GM21619 (cell line): Measurements from ENCODE around the gene LPP.

Experiments
- ATAC-seq: cut with Tn5 transposase; IDR thresholded peaks from one replicate; pipeline ENCODE4 v1.9.1; 2021; ENCODE audit not compliant: unreplicated experiment

Gene LPP

DNA sequence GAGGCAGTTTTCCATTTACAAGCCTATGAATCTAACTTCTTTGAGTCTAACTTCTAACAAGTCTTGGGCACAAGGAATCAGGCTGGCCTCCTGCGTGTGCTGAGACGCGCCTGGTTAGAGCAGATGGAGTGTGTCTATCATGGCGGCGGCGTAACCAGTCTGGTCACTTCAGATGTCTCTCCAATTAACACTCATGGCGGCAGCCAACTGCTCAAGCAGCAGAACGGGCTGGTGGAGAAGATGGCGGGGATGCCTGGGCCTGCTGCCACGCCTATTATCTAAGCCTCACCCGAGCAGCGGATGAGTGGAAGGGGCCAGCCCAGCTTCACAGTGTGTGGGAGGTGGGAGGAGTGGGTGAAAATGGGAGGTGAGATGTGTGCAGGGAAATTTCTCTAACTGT, 771.4 kb downstream of the LPP start:
- no peak for ATAC-seq

DNA sequence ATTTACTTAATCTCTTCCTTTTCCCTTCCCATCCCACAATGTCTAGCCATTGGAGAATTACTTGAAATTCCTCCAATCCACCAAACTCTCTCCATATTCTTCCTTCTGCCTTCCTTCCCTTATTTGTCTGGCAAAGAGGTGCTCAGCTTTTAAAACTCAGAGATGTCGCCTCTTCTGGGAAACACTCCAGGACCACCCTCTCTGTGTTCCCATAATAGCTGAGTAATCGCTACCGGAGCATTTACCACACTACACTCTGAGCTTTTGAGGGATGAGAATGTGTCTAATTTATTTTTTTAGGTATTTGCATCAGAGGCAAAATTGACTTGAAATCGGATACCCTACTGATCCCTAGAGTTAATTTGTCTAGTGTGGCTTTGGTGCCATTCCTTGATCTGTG, 772.2 kb downstream of the LPP start:
- ATAC-seq, result no peak

DNA sequence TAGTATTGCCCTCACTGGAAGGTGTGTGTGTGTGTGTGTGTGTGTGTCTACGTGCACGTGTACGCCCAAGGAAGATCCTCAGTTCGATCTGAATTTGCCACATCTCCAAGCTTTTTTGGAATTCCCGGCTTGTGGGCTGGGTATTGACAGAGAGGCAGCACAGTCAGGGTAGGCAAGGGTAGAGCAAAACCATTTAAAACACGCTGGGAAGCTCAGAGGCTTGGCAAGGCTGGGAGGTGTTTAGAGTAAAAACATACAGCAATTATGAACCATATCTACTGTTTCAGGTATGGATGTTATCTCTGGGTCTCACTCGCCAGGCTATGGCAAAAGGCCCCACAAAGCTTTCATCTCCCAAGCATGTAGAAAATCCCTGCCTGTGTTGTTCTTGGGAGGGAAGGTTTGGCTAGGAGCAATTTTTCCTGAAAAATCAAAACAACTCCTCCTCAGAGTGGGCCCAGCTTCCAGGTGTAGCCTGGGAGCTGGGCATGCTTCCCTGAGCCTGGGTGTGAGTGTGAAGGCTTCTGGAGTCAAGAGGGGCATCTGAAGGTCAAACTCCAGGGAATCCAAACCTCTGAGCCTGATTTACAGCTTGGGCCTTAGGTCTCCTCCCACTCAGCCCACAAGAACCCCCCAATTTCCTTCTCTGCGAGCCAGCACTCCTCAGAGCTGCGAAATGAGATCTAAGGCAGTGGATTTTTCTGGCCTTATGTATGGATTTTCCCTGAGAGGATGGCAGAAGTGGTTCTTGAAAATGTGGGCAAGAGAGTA, 773.0 kb downstream of the LPP start:
- ATAC-seq, result no peak

DNA sequence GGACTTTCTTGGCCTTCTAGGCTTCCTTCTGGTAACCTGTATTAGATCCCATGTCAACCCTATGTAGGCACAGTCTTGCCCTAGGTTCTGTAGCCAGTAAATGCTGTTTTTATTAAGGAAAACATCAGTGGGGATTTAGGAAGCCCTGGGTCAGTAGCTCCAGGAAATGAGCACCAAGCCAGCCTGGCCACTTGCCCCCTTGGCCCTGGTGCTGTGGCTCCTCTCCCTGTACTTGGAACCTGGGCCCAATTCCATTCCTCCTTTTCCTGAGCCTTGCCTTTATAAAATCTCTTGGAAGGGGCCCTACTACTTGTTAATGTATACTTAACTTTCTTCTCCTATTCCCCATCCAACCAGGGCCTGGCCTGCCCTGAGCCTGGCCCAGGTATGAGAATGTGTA, 774.0 kb downstream of the LPP start:
- ATAC-seq, result no peak

DNA sequence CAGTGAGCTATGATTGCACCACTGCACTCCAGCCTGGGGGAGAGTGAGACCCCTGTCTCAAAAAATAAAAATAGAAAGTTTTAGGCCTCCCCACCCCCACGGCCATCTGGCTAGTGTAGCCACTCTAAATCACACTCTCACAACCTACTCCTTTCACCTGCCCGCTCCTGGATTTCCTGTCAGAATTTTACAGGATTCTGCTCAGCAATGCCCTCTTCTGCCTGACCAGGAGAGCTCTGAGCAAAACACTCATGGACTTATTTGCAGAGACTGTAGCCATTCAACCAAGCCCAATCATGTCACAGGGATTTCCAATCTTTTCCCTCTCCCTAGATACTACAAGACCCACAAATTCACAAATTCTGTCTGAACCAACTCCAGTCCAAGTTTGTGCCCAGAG, 775.2 kb downstream of the LPP start:
- ATAC-seq, result no peak

DNA sequence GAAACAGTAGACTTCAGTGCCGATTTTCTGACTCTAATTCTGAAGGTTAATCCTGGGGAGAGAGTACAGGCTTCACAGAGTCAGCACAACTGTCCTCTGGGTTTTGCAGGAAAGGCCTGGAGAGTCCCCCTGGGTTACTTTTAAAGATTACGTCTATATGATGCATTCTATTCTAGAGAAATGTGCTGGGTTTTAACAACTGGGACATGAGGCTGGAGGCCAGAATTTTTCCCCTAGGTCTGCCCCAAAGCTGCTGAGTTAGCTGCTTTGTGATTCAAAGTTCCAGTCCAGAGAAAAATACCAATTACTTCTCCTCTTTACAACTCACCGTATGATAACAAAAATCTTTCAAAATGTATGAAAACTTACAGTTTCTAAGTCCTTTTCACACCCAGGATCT, 777.1 kb downstream of the LPP start:
- no peak for ATAC-seq

DNA sequence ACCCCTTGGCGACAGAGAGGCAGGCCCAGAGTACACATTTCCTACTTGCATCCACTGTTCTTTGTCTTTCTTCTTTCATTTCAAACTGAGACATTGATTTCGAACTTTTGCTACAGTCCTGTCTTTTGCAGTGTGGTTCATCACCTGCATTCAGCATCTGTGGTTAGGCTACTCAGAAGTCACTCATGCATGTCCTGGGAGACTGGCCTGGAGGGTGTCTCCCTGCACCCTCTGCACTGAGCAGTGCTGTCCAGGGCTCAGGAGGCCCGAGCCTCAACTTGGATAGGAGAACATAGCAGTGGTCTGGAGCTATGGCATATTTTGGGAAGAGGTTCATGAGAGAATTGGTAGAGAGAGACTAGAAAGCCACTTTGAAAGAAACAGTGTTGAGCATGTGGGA, 777.6 kb downstream of the LPP start:
- no peak for ATAC-seq

DNA sequence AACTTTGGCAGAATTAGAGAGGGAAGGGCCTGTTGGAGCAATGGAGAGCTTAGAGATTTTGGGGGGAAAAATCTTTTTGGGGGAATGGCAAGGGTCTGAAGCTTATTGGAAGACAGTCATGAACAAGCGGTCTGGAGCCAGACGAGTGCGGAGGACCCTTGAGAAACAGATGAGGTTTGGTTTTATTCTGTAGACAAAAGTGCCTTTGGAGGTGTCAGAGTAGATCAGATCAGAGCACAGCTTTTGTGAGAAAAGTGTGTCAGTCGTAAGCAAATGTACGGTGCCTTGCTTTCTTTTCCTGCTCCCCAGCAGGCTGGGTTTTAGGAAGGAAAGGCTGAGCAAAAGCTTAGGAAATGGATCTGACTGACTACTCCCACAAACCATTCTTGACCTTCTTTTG, 781.0 kb downstream of the LPP start:
- ATAC-seq, result no peak

DNA sequence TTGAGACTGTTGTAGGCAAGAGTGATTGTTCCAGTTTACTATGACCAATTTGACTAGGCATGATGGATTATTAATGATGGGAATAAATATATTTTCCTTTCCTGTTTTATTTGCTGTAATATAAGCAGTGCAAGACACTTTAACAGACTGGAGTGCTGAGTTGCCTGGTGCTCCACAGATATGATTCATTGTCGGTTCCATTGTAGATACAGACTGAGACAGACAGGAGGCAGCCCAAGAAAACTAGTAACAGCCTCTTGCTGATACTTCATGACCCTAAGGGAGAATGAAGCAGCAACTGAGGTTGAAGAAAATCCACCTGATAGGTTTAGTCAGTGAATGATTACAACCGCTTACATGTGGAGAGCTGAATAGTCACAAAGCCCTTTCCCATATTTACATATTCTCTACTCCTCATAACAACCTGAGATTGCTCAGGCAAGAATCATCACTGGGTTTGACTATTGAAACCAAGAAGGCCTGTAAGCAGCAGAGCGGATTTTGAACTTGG, 782.7 kb downstream of the LPP start:
- ATAC-seq, result no peak

DNA sequence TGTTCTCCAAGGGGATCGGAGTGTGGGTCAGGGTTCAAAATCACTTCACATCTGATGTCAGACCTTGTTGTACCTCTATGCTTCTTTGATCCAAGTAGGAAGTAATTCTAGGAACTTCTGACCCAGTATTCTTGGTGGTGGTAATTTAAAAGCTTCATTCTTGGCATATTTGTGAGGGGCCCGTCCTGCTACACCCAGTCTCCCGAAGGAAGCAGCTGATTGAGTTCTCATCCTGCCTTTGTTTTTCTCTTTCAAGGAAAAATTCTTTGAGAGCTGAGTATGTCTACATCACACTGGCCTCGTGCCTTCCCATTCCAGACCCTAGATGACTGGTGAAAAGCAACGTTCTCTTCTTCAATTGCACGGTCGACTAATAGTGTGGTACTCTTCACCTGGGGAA, 783.4 kb downstream of the LPP start:
- no peak for ATAC-seq

DNA sequence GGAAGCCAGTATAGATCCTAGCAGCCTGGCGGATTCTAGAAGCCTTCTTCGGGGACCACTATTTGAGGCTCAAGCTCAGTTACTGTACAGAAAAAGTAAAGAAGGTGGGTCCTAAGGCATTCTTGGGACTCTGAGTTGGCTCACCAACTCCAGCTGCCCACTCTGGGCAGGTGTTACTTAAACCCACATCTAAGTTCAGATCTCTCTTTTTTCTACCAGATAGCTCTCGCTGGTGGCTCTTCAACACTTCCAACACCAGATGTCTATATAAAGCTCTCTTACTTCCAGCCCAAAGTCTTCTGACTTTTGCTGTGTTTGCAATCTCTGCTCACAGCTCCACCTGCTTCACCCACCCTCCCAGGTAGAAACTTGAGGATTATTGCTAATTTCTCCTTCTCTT, 785.0 kb downstream of the LPP start:
- ATAC-seq, result no peak

DNA sequence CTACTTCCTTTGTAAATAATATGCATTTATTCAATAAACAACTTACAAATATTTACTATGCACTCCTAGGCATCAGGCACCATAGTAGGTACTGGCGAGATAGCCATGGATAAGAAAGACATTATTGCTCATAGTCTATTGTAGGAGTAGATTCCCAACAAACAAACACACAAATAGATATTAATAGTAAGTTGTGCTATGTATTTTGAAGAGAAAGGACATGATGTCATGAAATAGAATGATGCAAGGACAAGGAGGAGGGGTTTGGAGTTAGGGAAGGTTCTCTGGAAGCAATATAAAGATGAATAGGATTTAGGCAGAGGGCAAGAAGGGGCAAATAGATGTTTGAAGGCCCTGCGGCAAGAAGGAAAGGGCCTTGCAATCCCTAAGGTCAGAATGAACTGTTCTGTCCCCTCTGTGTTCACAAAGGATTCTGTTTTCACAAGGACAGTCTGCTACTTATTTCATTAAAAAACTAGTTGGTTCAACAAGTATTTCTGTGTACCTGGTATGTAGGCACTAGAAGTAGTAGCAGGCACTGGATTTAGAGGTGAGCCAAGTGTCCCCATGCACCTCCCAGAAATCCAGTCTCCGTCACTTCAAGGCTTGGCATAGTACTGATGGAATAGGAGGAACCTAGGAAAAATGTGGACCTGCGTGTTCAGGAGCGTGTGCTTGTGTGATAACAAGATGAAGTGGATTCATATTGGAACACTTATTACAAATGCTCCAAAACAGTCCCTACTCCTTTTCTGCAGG, 786.0 kb downstream of the LPP start:
- no peak for ATAC-seq
